Measurements from ENCODE around the gene ZBTB25.

DNA sequence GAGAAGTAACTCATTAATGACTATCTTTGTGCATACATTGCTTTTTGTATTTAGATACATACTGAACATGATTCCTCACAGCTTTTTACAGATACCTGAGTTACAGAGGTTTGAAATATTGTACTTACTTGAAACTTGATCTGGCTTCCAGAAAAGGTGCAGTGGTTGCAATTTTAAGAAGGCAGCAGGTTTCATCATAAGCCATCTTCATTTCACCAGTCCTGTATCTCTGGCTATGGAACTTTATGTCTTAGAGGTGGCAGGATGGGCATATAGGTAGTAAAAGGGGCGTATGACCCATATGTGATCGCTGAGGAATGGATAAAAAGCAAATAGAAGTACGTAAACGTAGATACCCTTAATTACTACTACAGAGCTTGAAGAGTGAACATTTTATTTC is 14.6 kb upstream of the ZBTB25 start:
- no peak for TF ChIP-seq YY1 (IDR thresholded peaks at IDR 0.05; ENCODE audit: insufficient read depth, insufficient read length)
- TF ChIP-seq ZNF274 (IDR thresholded peaks at IDR 0.05; ENCODE audit: low read depth, low read length), result no peak

Data from NT2/D1 (cell line).